HG03139 (cell line): ENCODE measurements around the gene ITFG1.
"Not testable (repeated sequence)": the region's sequence is repeated elsewhere in the genome, so short reads cannot be mapped to it uniquely, and the experiment has no call there.

Experiments
- ATAC-seq: cut with Tn5 transposase; IDR thresholded peaks from one replicate; pipeline ENCODE4 v1.9.1; 2021; ENCODE audit not compliant: unreplicated experiment

The ITFG1 gene

GRCh38 chr16:47250983-47251382 lies 209.9 kb downstream of the ITFG1 start:
- no peak for ATAC-seq

GRCh38 chr16:47247690-47248089 lies 213.2 kb downstream of the ITFG1 start:
- ATAC-seq, result no peak

- ATAC-seq, result no peak
These were observed 216.7 kb downstream of the ITFG1 start for GRCh38 chr16:47244206-47244605.

DNA sequence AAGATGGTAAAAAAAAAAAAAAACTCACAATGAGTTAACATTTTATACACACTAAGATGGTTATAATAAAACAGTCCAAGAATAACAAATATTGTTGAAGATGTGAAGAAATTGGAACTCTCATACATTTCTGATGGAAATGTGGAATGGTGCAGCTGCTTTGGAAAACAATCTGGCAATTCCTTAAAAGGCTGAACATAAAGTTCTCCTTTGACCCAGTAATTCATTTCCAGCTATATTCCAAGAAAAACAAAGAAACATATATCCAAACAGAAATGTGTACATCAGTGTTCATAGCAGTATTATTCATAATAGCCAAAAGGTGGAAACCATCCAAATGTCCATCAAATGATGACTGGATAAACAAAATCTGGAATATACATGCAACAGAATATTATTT lies 219.8 kb downstream of the ITFG1 start:
- ATAC-seq, result no peak

- no peak for ATAC-seq
These were observed 224.1 kb downstream of the ITFG1 start for GRCh38 chr16:47236716-47237115.

DNA sequence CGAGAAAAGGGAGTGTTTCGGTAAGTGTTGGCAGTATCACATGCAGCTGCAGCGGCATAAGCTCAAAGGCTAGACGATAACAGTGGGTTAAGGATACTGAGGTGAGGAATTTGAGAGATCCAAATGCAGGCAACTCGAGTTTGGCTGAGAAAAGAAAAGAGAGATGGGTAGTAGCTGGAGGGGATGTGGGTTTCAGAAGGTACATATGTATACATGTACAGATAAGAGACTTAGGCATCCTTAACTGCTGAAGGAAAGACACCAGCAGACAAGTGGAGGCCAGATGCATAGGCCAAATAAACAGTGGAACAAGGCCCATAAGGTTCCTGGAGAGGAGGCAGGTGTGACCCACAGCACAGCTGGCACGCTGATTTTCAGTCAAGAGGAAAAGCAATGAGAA lies 230.6 kb downstream of the ITFG1 start:
- ATAC-seq, result no peak

- ATAC-seq, result no peak
These were observed 231.5 kb downstream of the ITFG1 start for GRCh38 chr16:47229053-47230050.

DNA sequence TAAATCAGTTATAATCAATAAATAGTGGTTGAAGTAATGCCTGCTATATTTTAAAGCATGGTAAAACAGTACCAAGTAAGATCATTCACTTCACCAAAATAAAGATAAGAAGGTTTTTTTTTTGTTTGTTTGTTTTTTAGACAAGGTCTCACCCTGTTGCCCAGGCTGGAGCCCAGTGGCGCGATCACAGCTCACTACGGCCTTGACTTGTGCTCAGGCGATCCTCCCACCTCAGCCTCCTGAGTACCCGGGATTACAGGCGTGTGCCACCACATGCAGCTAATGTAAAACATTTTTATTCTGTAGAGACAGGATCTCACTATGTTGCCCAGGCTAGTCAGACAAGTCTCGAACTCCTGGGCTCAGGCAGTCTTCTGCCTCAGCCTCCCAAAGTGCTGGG lies 232.6 kb downstream of the ITFG1 start:
- no peak for ATAC-seq

DNA sequence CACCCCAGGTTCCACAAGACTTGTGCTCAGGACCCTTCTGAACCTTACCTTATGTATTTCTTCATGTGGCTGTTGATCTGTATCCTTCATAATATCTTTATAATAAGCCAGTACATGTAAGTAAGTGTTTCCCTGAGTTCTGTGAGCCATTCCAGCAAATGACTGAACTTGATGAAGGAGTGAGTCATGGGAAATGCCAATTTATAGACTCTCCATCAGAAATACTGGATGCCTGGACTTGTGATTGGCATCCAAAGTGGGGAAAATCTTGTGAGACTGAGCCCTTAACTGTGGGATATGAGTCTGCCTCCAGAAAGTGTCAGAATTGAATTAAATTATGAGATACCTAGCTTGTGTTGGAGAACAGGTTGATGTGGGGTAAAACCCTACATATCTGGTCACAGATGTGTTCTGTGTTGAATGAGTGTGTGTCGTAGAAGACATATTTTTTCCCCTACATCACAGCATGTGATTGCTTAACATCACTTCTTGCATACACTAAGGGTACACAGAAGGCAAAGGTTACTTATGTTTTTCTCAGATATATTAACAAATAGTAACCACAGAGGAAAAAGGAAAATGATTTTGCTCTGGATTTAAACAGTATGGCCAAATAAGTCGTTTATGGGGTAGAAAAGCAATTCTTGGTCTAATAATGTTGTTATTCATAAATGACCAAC lies 247.0 kb downstream of the ITFG1 start:
- no peak for ATAC-seq

DNA sequence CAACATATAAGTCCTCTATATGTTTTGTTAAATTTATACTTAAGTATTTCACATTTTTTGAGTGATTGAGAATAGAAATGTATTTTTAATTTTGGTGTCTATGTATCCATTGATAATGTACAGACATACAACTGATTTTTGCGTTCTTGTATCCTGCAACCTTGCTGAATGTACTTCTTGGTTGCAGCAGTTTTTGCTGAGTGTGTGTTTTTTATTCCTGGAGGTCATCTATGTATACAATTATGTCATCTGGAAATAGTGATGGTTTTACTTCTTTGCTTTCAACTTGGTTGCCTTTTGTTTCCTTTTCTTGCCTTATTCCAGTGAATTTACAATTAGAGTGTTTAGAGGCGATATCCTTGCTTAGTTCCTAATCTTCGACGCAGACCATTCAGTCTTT lies 249.6 kb downstream of the ITFG1 start:
- ATAC-seq, result no peak

DNA sequence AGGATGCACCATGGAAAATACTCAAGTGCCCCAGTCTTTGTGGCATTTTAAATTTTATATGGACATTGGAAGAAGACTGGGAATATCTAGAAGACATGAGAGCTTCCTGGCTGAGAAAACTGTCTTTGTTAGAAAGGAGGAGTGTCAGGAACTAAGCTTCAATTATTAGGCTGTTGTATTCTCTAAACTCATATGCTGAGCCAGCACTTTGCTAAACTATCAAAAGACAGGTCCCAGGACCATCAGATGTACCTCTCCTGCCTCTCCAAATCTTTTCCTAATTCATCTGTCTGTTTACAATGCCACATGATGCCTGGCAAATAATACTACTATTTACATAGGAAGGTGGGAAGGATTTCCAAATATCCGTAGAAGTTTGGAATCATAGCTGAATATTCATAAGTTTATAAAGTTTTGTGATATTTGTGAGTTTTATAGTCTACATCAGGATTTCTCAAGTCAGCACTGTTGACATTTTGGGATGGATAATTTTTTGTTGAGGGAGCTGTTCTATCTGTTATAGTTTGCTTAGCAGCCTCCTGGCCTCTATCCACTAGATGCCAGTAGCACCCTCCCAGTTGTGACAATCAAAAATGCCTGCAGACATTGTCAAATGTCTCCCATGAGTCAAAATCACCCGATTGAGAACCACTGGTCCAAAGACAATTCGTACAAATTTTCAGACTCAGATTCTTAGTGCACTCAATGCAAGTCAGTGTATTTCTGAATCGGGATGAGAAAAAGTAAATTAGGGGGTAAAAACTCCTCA lies 255.9 kb downstream of the ITFG1 start:
- no peak for ATAC-seq

- not testable (repeated sequence) for ATAC-seq
These were observed 257.4 kb downstream of the ITFG1 start for GRCh38 chr16:47203433-47203832.

DNA sequence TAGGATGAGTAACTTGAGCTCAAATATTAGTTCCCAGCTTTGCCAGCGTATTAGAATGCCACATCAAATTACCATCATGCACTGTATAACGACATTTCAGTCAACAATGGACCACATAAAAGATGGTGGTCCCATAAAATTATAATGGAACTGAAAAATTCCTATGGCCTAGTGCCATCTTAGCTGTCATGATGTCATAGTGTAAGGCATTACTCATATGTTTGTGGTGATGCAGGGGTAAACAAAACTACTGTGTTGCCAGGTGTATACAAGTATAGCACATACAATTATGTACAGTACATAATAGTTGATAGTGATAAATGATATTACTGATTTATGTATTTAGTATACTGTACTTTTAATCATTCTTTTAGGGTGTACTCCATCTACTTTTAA lies 262.7 kb downstream of the ITFG1 start:
- no peak for ATAC-seq

DNA sequence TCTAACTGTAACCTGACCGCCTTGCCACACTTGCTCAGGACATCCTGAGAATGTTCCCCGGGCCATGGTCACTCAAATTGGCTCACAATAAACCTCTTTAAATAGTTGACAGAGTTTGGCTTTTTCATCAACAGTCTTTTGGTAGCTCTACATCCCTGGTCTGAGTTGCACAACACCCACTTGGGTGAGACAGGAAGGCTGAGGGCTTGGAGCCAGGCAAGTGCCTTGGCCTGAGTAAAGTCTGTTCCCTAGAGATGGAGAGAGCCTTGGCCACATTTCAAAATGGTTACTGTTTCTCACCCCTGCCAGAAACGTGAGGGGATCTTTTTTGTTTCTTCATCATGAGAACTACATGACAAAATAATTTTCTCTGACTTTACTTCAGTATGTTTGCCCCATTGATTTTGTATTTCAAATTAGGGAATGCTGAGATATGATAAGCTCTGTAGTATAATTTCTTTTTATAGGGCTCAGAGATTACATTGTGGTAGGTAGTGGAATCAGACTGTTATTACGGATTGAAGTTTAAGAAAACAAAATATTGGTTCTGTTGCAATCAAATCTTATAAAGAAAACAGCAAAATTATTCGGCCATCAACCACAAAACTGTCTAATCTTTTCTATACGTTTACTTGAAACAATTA lies 263.2 kb downstream of the ITFG1 start:
- no peak for ATAC-seq

GRCh38 chr16:47196457-47196856 lies 264.4 kb downstream of the ITFG1 start:
- ATAC-seq, result no peak

GRCh38 chr16:47182318-47182717 lies 278.5 kb downstream of the ITFG1 start:
- ATAC-seq, result no peak

GRCh38 chr16:47181066-47181465 lies 279.8 kb downstream of the ITFG1 start:
- not testable (repeated sequence) for ATAC-seq

- no peak for ATAC-seq
These were observed 280.8 kb downstream of the ITFG1 start for GRCh38 chr16:47180073-47180472.

DNA sequence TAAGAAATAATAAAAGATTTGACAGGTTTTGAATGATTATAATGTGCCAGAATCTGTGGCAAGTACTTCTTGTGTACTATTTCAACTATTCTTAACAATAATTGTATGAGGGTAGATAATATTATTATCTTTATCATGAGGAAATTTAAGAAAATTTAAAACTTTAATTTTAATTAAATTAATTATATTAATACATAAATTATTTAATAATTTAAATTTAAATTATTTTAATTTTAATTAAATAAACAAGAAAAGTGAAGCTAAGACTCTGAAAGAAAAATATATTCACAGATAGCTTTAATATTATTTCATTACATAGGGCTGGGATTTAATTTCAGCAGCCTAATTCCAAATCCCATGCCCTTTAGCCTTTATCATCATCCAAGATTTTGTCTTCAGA lies 285.7 kb downstream of the ITFG1 start:
- no peak for ATAC-seq

- ATAC-seq, result no peak
These were observed 298.0 kb downstream of the ITFG1 start for GRCh38 chr16:47162670-47163420.
